ENCODE measurements around the gene SEMA3F. TPM values are rescaled to one million over a fixed set of nuclear protein-coding genes. Genes with fewer than 3 reads are reported as not detected.

The SEMA3F gene
- total RNA-seq, 6 donors from 2014 or later = 4.2 to 76.0 (median 27.5) TPM

GRCh38 chr3:50136714-50137405, 18.3 kb upstream of the SEMA3F start:
- ATAC-seq (ENCODE audit: low FRiP score in 2 of 2) (no peak), DNase-seq (no peak)
- H3K9me3 ChIP-seq = no peaks in the 10 kb centered on the region
- H3K27me3 ChIP-seq = no peaks in the 10 kb centered on the region
- no peak overlapping the region for H3K27ac ChIP-seq
- peaks cover 9 to 17% (median 13%) of the 10 kb centered on the region in 4 donors for H3K4me1 ChIP-seq
- no peaks in the 10 kb centered on the region for H3K36me3 ChIP-seq
- TF ChIP-seq CTCF (IDR thresholded peaks at IDR 0.05) = no peak
- TF ChIP-seq POLR2A (IDR thresholded peaks at IDR 0.05) = no peak
- TF ChIP-seq POLR2AphosphoS5 (IDR thresholded peaks at IDR 0.05) = no peak
- TF ChIP-seq EP300 (IDR thresholded peaks at IDR 0.05) = no peak
- no peak overlapping the region for H3K4me3 ChIP-seq
- WGBS, 2 donors = 66 to 71% methylated on average over 3 to 5 of the region's 6 CpGs

GRCh38 chr3:50137531-50137930, 17.6 kb upstream of the SEMA3F start:
- Histone ChIP-seq H3K27ac (no peak overlapping the region), H3K9me3 (no peaks in the 10 kb centered on the region), H3K27me3 (no peaks in the 10 kb centered on the region), H3K4me1 (peaks cover 9 to 17% (median 13%) of the 10 kb centered on the region in 4 donors), H3K4me3 (no peak overlapping the region), H3K36me3 (no peaks in the 10 kb centered on the region)
- WGBS, 2 donors = 93 to 94% methylated on average over 5 to 6 of the region's 6 CpGs
- no peak for TF ChIP-seq POLR2A (IDR thresholded peaks at IDR 0.05)
- DNase-seq = no peak
- no peak for ATAC-seq (ENCODE audit: low FRiP score in 2 of 2)

GRCh38 chr3:50138266-50139200, 16.6 kb upstream of the SEMA3F start:
- no peaks in the 10 kb centered on the region for H3K27me3 ChIP-seq
- no peaks in the 10 kb centered on the region for H3K36me3 ChIP-seq
- TF ChIP-seq CTCF (IDR thresholded peaks at IDR 0.05) (no peak), EP300 (IDR thresholded peaks at IDR 0.05) (no peak), POLR2AphosphoS5 (IDR thresholded peaks at IDR 0.05) (no peak), POLR2A (IDR thresholded peaks at IDR 0.05) (no peak)
- ATAC-seq (ENCODE audit: low FRiP score in 2 of 2) (no peak), DNase-seq (no peak)
- no peak overlapping the region for H3K4me3 ChIP-seq
- H3K4me1 ChIP-seq = peaks cover 9 to 17% (median 13%) of the 10 kb centered on the region in 4 donors
- 16 to 23% methylated on average over 11 to 13 of the region's 13 CpGs for WGBS, 2 donors
- H3K9me3 ChIP-seq = no peaks in the 10 kb centered on the region
- H3K27ac ChIP-seq = no peak overlapping the region

GRCh38 chr3:50139308-50139707, 15.8 kb upstream of the SEMA3F start:
- no peaks in the 10 kb centered on the region for H3K36me3 ChIP-seq
- DNase-seq = no peak
- H3K27me3 ChIP-seq = no peaks in the 10 kb centered on the region
- no peak for ATAC-seq (ENCODE audit: low FRiP score in 2 of 2)
- TF ChIP-seq POLR2A (IDR thresholded peaks at IDR 0.05) (no peak), POLR2AphosphoS5 (IDR thresholded peaks at IDR 0.05) (no peak), CTCF (IDR thresholded peaks at IDR 0.05) (no peak), EP300 (IDR thresholded peaks at IDR 0.05) (no peak)
- no peak overlapping the region for H3K27ac ChIP-seq
- WGBS, 2 donors = 61 to 73% methylated on average over 5 to 6 of the region's 6 CpGs
- H3K9me3 ChIP-seq = no peaks in the 10 kb centered on the region
- no peak overlapping the region for H3K4me3 ChIP-seq
- H3K4me1 ChIP-seq = peaks cover 9 to 17% (median 13%) of the 10 kb centered on the region in 4 donors

- H3K27ac ChIP-seq = no peak overlapping the region
- no peaks in the 10 kb centered on the region for H3K27me3 ChIP-seq
- TF ChIP-seq EP300 (IDR thresholded peaks at IDR 0.05) (no peak), POLR2AphosphoS5 (IDR thresholded peaks at IDR 0.05) (no peak), POLR2A (IDR thresholded peaks at IDR 0.05) (no peak), CTCF (IDR thresholded peaks at IDR 0.05) (no peak)
- whole genome bisulfite sequencing, 2 donors = 88% methylated on average over 11 of the region's 13 CpGs; no CpG with 5 or more reads in 1 of the 2 donors
- no peak overlapping the region for H3K4me3 ChIP-seq
- H3K4me1 ChIP-seq = peaks cover 9 to 17% (median 13%) of the 10 kb centered on the region in 4 donors
- H3K9me3 ChIP-seq = no peaks in the 10 kb centered on the region
- no peaks in the 10 kb centered on the region for H3K36me3 ChIP-seq
- DNase-seq = no peak
- ATAC-seq (ENCODE audit: low FRiP score in 2 of 2) = no peak
Observed at GRCh38 chr3:50139718-50140423, 15.3 kb upstream of the SEMA3F start.

Measured in upper lobe of left lung (tissue), 6 donors.